NT2/D1 (cell line): ENCODE results near the gene HNRNPM.

ENCODE experiments used
- SUZ12 ChIP-seq: IDR thresholded peaks from 2 replicates; pipeline ENCODE4 v1.6.1; 2011; ENCODE audit not compliant: insufficient read length, insufficient read depth; ENCODE audit errors: extremely low read depth
- ZNF274 ChIP-seq: IDR thresholded peaks from 2 replicates; pipeline ENCODE4 v1.6.1; 2011; ENCODE audit warnings: mild to moderate bottlenecking, low read depth, low read length

- TF ChIP-seq SUZ12 (no peak), ZNF274 (no peak)
Observed at GRCh38 chr19:8511573-8512101, 66.9 kb downstream of the HNRNPM start.
